Measurements from ENCODE around the gene DUSP7. TPM values are rescaled to one million over a fixed set of nuclear protein-coding genes. Genes with fewer than 3 reads are reported as not detected.

DUSP7 gene
- 49.7 TPM for polyA plus RNA-seq (2012; ENCODE audit: insufficient read length, low read depth)

GRCh38 chr3:52056521-52056967 lies at the start of gene DUSP7:
Gene DUSP7, minus strand, starts transcription at chr3:52056571. Its CDS starts 205 bp downstream, at chr3:52056366.
- TF ChIP-seq POLR2AphosphoS5 (IDR thresholded peaks at IDR 0.05; ENCODE audit: low read depth, low read length) (no peak), SIN3A (IDR thresholded peaks at IDR 0.05; ENCODE audit: borderline replicate concordance, insufficient read depth, low read length) (peak; percentile 61; the same call in 1 of the 2 replicates)

GRCh38 chr3:52104684-52105640 lies 48.6 kb upstream of the DUSP7 start:
- TF ChIP-seq TAF1 (IDR thresholded peaks at IDR 0.05; ENCODE audit: borderline replicate concordance, insufficient read depth, low read length) = no peak
- no peak for TF ChIP-seq REST (IDR thresholded peaks at IDR 0.05; ENCODE audit: insufficient read depth in 1 of 2, low read depth in 2 of 2, low read length in 2 of 2)
- TF ChIP-seq POLR2AphosphoS5 (IDR thresholded peaks at IDR 0.05; ENCODE audit: low read depth, low read length) = no peak
- no peak for TF ChIP-seq SIN3A (IDR thresholded peaks at IDR 0.05; ENCODE audit: borderline replicate concordance, insufficient read depth, low read length)
- TF ChIP-seq FOXP2 (optimal IDR thresholded peaks at IDR 0.05; ENCODE audit: borderline replicate concordance, extremely low read depth, extremely low read length, insufficient read depth) = no peak

GRCh38 chr3:52102934-52103333 lies 46.6 kb upstream of the DUSP7 start:
- TF ChIP-seq FOXP2 (optimal IDR thresholded peaks at IDR 0.05; ENCODE audit: borderline replicate concordance, extremely low read depth, extremely low read length, insufficient read depth) (no peak), SIN3A (IDR thresholded peaks at IDR 0.05; ENCODE audit: borderline replicate concordance, insufficient read depth, low read length) (no peak), TAF1 (IDR thresholded peaks at IDR 0.05; ENCODE audit: borderline replicate concordance, insufficient read depth, low read length) (no peak), REST (IDR thresholded peaks at IDR 0.05; ENCODE audit: insufficient read depth in 1 of 2, low read depth in 2 of 2, low read length in 2 of 2) (no peak), POLR2AphosphoS5 (IDR thresholded peaks at IDR 0.05; ENCODE audit: low read depth, low read length) (no peak)

- TF ChIP-seq REST (IDR thresholded peaks at IDR 0.05; ENCODE audit: insufficient read depth in 1 of 2, low read depth in 2 of 2, low read length in 2 of 2) (no peak), SIN3A (IDR thresholded peaks at IDR 0.05; ENCODE audit: borderline replicate concordance, insufficient read depth, low read length) (no peak), FOXP2 (optimal IDR thresholded peaks at IDR 0.05; ENCODE audit: borderline replicate concordance, extremely low read depth, extremely low read length, insufficient read depth) (no peak), POLR2AphosphoS5 (IDR thresholded peaks at IDR 0.05; ENCODE audit: low read depth, low read length) (no peak), TAF1 (IDR thresholded peaks at IDR 0.05; ENCODE audit: borderline replicate concordance, insufficient read depth, low read length) (no peak)
These were observed 42.6 kb upstream of the DUSP7 start for GRCh38 chr3:52099001-52099401.

- TF ChIP-seq POLR2AphosphoS5 (IDR thresholded peaks at IDR 0.05; ENCODE audit: low read depth, low read length) (no peak), SIN3A (IDR thresholded peaks at IDR 0.05; ENCODE audit: borderline replicate concordance, insufficient read depth, low read length) (no peak), REST (IDR thresholded peaks at IDR 0.05; ENCODE audit: insufficient read depth in 1 of 2, low read depth in 2 of 2, low read length in 2 of 2) (no peak), TAF1 (IDR thresholded peaks at IDR 0.05; ENCODE audit: borderline replicate concordance, insufficient read depth, low read length) (no peak), FOXP2 (optimal IDR thresholded peaks at IDR 0.05; ENCODE audit: borderline replicate concordance, extremely low read depth, extremely low read length, insufficient read depth) (no peak)
These were observed 41.6 kb upstream of the DUSP7 start for GRCh38 chr3:52097851-52098507.
